Measurements from ENCODE around the gene KRTAP5-3.
"Not testable (repeated sequence)": the region's sequence is repeated elsewhere in the genome, so short reads cannot be mapped to it uniquely, and the experiment has no call there.

The KRTAP5-3 gene

GRCh38 chr11:1605923-1606322, 2.3 kb downstream of the KRTAP5-3 start:
- Mint-ChIP-seq H3K9me3 (peaks cover 28% of the 10 kb centered on the region), H3K27me3 (ENCODE audit: low read depth, poor library complexity) (peaks cover 68% of the 10 kb centered on the region), H3K4me1 (peaks cover 14% of the 10 kb centered on the region)
- H3K27ac Mint-ChIP-seq; H3K36me3 Mint-ChIP-seq (ENCODE audit: low read depth); DNase-seq; H3K4me3 Mint-ChIP-seq: not testable (repeated sequence)

DNA sequence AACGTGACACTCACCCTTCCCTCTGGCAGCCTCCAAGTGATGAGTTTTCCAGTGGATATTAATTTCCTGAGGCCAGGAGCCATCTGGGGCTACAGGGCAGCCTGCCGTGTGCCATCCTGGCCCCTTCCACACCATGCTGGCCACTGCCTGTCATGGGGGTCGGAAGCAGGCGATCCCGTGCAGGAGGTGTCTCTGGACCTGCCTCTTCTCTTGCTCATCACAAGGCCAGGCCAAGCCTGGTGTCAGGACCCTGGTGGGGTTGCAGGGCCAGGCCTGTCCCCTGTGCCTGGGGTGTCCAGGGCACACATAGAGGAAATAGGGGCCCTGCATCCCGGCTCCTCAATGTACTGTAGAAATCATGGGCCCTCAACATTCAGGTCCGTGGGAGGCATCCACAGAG, 3.6 kb downstream of the KRTAP5-3 start:
- Mint-ChIP-seq H3K27me3 (ENCODE audit: low read depth, poor library complexity) (peaks cover 75% of the 10 kb centered on the region), H3K27ac (no peak overlapping the region)
- TF ChIP-seq, protein P1, sequence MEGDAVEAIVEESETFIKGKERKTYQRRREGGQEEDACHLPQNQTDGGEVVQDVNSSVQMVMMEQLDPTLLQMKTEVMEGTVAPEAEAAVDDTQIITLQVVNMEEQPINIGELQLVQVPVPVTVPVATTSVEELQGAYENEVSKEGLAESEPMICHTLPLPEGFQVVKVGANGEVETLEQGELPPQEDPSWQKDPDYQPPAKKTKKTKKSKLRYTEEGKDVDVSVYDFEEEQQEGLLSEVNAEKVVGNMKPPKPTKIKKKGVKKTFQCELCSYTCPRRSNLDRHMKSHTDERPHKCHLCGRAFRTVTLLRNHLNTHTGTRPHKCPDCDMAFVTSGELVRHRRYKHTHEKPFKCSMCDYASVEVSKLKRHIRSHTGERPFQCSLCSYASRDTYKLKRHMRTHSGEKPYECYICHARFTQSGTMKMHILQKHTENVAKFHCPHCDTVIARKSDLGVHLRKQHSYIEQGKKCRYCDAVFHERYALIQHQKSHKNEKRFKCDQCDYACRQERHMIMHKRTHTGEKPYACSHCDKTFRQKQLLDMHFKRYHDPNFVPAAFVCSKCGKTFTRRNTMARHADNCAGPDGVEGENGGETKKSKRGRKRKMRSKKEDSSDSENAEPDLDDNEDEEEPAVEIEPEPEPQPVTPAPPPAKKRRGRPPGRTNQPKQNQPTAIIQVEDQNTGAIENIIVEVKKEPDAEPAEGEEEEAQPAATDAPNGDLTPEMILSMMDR (IDR thresholded peaks at IDR 0.05): no peak

GRCh38 chr11:1604181-1604580, 4.1 kb downstream of the KRTAP5-3 start:
- no peaks in the 10 kb centered on the region for H3K36me3 Mint-ChIP-seq (ENCODE audit: low read depth)
- H3K27me3 Mint-ChIP-seq (ENCODE audit: low read depth, poor library complexity): peaks cover 76% of the 10 kb centered on the region
- H3K4me3 Mint-ChIP-seq: no peak overlapping the region
- TF ChIP-seq, protein P1 (IDR thresholded peaks at IDR 0.05): no peak
- no peak for DNase-seq
- H3K9me3 Mint-ChIP-seq: peaks cover 23% of the 10 kb centered on the region
- no peak overlapping the region for H3K27ac Mint-ChIP-seq
- H3K4me1 Mint-ChIP-seq: peaks cover 14% of the 10 kb centered on the region

More for the DNA sequence above, 3.6 kb downstream of the KRTAP5-3 start:
- H3K4me3 Mint-ChIP-seq: no peak overlapping the region
- peaks cover 14% of the 10 kb centered on the region for H3K4me1 Mint-ChIP-seq
- H3K9me3 Mint-ChIP-seq: peaks cover 23% of the 10 kb centered on the region
- DNase-seq: no peak
- no peaks in the 10 kb centered on the region for H3K36me3 Mint-ChIP-seq (ENCODE audit: low read depth)

GRCh38 chr11:1603629-1604028, 4.6 kb downstream of the KRTAP5-3 start:
- TF ChIP-seq, protein P1 (IDR thresholded peaks at IDR 0.05): no peak
- no peaks in the 10 kb centered on the region for H3K36me3 Mint-ChIP-seq (ENCODE audit: low read depth)
- no peak overlapping the region for H3K4me3 Mint-ChIP-seq
- peaks cover 23% of the 10 kb centered on the region for H3K9me3 Mint-ChIP-seq
- peaks cover 77% of the 10 kb centered on the region for H3K27me3 Mint-ChIP-seq (ENCODE audit: low read depth, poor library complexity)
- DNase-seq: no peak
- H3K27ac Mint-ChIP-seq: no peak overlapping the region
- peaks cover 14% of the 10 kb centered on the region for H3K4me1 Mint-ChIP-seq

GRCh38 chr11:1601663-1602062, 6.6 kb downstream of the KRTAP5-3 start:
- not testable (repeated sequence) for H3K4me3 Mint-ChIP-seq; DNase-seq; H3K36me3 Mint-ChIP-seq (ENCODE audit: low read depth); H3K27ac Mint-ChIP-seq
- Mint-ChIP-seq H3K27me3 (ENCODE audit: low read depth, poor library complexity) (peaks cover 77% of the 10 kb centered on the region), H3K4me1 (peaks cover 12% of the 10 kb centered on the region), H3K9me3 (peaks cover 23% of the 10 kb centered on the region)

DNA sequence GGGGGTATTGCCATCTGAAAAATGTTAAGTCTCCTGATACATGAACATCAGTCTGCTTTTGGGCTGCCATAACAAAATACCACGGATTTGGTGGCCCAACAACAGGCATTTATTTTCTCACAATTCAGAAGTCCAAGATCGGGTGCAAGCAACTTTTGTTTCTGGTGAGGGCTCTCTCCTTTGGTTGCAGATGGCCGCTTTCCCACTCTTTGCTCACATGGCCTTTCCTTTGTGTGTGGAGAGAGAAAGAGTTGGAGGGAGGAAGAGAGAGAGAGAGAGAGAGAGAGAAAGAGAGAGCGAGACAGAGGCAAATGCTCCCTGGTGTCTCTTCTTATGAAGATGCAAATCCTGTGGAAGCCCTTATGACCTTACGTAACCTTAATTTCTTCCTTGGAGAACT, 7.6 kb downstream of the KRTAP5-3 start:
- peaks cover 77% of the 10 kb centered on the region for H3K27me3 Mint-ChIP-seq (ENCODE audit: low read depth, poor library complexity)
- H3K4me1 Mint-ChIP-seq: peaks cover 15% of the 10 kb centered on the region
- TF ChIP-seq, protein P1 (IDR thresholded peaks at IDR 0.05): no peak
- no peak overlapping the region for H3K4me3 Mint-ChIP-seq
- H3K27ac Mint-ChIP-seq: no peak overlapping the region
- H3K36me3 Mint-ChIP-seq (ENCODE audit: low read depth): no peaks in the 10 kb centered on the region
- peaks cover 23% of the 10 kb centered on the region for H3K9me3 Mint-ChIP-seq
- no peak for DNase-seq

GRCh38 chr11:1598816-1599215, 9.4 kb downstream of the KRTAP5-3 start:
- H3K4me1 Mint-ChIP-seq: peaks cover 15% of the 10 kb centered on the region
- H3K4me3 Mint-ChIP-seq: no peak overlapping the region
- H3K27me3 Mint-ChIP-seq (ENCODE audit: low read depth, poor library complexity): peaks cover 93% of the 10 kb centered on the region
- H3K27ac Mint-ChIP-seq: no peak overlapping the region
- TF ChIP-seq, protein P1 (IDR thresholded peaks at IDR 0.05): no peak
- peaks cover 23% of the 10 kb centered on the region for H3K9me3 Mint-ChIP-seq
- DNase-seq: no peak
- H3K36me3 Mint-ChIP-seq (ENCODE audit: low read depth): no peaks in the 10 kb centered on the region

GRCh38 chr11:1598406-1598805, 9.9 kb downstream of the KRTAP5-3 start:
- peaks cover 93% of the 10 kb centered on the region for H3K27me3 Mint-ChIP-seq (ENCODE audit: low read depth, poor library complexity)
- not testable (repeated sequence) for H3K36me3 Mint-ChIP-seq (ENCODE audit: low read depth); H3K27ac Mint-ChIP-seq; DNase-seq; H3K4me3 Mint-ChIP-seq
- H3K4me1 Mint-ChIP-seq: peaks cover 15% of the 10 kb centered on the region
- peaks cover 23% of the 10 kb centered on the region for H3K9me3 Mint-ChIP-seq

All from nephron progenitor cell (in vitro differentiated cells).